ENCODE data around the gene TBC1D17. TPM values are rescaled to one million over a fixed set of nuclear protein-coding genes. Genes with fewer than 3 reads are reported as not detected.

Gene TBC1D17
- total RNA-seq, 1 experiment from 2014 or later = 35.1 TPM

DNA sequence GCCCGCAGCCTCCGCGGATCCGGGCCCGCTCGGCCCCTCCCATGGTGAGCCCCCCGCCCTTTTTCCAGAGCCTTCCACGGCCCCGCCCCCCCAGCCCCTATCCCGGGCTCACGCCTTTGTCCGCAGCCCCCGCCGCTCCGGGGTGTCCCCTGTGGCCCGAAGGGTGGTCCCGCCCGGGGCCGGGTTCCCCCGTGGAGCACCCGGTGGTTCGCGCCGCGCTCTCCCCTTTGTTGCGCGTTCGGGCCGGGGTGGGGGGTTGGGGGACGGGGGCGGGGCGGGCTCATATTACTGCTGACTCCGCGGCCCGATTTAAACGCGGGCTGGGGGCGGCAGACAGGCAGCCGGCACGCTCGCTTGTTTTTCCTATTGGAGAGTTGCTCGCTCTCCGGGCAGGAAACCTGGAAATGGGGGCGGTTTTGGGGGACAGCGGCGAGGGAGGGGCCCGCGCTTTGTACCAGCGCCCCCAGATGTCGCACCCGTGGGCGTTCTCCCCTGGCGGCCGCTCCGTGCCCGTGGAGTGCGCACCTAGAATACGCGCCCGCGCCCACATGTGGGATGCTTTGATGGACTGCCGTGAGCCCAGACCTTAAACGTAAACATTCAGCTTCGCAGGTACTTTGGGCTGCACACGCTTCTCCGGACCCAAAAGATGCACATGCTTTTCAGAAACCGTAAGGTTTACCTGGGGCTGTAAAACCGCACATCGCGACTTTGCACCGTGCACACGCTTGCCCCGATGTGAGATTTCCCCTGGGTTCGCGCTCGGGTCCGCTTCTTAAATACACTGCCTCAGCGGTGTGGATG is 25.8 kb upstream of the TBC1D17 start:
- peaks cover 9% of the 10 kb centered on the region for H3K9me3 ChIP-seq (ENCODE audit: low read depth, low read length, poor library complexity, severe bottlenecking)
- intact Hi-C loops (cut with micrococcal nuclease; ENCODE audit: unreplicated experiment) = loop anchor here (2.0 to 5.0 kb wide), 2 partner anchors 39 to 354 kb away; partner anchors contain the start of genes FUZ and RPS11
- ChIA-PET POLR2A (ENCODE audit: low non-redundant PET) (no interaction called here), CTCF (interaction anchor here (0.6 kb wide), 1 partner anchor 15 kb away, joined by 3 read pairs; no protein-coding TSS in a partner anchor)
- H3K4me3 ChIP-seq (ENCODE audit: low read depth, low read length, poor library complexity, severe bottlenecking) = peak overlapping the region; percentile 74
- no TSS peak for BruUV-seq (replicated peaks)
- H3K27me3 ChIP-seq (replicated peaks; ENCODE audit: insufficient read depth, low read depth, low read length, poor library complexity) = no peaks in the 10 kb centered on the region
- TF ChIP-seq, protein P1, sequence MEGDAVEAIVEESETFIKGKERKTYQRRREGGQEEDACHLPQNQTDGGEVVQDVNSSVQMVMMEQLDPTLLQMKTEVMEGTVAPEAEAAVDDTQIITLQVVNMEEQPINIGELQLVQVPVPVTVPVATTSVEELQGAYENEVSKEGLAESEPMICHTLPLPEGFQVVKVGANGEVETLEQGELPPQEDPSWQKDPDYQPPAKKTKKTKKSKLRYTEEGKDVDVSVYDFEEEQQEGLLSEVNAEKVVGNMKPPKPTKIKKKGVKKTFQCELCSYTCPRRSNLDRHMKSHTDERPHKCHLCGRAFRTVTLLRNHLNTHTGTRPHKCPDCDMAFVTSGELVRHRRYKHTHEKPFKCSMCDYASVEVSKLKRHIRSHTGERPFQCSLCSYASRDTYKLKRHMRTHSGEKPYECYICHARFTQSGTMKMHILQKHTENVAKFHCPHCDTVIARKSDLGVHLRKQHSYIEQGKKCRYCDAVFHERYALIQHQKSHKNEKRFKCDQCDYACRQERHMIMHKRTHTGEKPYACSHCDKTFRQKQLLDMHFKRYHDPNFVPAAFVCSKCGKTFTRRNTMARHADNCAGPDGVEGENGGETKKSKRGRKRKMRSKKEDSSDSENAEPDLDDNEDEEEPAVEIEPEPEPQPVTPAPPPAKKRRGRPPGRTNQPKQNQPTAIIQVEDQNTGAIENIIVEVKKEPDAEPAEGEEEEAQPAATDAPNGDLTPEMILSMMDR (conservative IDR thresholded peaks at IDR 0.05; ENCODE audit: low read depth, low read length) = no peak
- no peak for TF ChIP-seq EZH2 (IDR thresholded peaks at IDR 0.05; ENCODE audit: borderline replicate concordance, low read depth, low read length, poor library complexity, severe bottlenecking)
- H3K4me1 ChIP-seq (ENCODE audit: insufficient read depth, low read length, poor library complexity, severe bottlenecking) = peaks cover 19% of the 10 kb centered on the region
- H3K36me3 ChIP-seq (ENCODE audit: insufficient read depth, low read length, poor library complexity, severe bottlenecking) = peaks cover 25% of the 10 kb centered on the region
- H3K27ac ChIP-seq (ENCODE audit: low read depth, low read length, poor library complexity, severe bottlenecking) = peak overlapping the region; percentile 99
- DNase-seq (ENCODE audit: low spot score) = peak; percentile 70

DNA sequence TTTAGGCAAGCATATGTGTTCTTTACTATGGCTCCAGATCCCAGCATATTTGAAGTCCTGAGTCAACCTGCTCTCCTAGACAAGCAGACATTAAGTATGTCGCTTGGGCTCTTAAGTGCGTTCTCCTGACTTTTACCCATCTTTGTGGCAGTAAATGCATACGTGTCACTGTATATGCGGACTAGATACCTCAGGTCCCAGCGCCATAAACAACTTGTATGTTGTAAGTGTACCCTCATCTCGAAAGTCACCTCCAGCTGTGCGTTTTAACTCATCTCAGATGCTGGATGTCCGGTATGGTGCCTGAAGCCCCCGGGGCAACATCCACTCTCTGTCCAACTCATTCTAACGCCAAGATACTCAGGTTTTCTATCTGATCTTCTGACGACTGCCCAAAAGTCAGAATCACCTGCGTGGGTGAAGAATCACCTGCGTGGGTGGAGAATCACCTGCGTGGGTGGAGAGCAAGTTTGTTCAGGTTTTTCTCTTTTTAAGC is 24.8 kb upstream of the TBC1D17 start:
- peaks cover 19% of the 10 kb centered on the region for H3K4me1 ChIP-seq (ENCODE audit: insufficient read depth, low read length, poor library complexity, severe bottlenecking)
- CTCF ChIA-PET = no interaction called here
- DNase-seq (ENCODE audit: low spot score) = no peak

DNA sequence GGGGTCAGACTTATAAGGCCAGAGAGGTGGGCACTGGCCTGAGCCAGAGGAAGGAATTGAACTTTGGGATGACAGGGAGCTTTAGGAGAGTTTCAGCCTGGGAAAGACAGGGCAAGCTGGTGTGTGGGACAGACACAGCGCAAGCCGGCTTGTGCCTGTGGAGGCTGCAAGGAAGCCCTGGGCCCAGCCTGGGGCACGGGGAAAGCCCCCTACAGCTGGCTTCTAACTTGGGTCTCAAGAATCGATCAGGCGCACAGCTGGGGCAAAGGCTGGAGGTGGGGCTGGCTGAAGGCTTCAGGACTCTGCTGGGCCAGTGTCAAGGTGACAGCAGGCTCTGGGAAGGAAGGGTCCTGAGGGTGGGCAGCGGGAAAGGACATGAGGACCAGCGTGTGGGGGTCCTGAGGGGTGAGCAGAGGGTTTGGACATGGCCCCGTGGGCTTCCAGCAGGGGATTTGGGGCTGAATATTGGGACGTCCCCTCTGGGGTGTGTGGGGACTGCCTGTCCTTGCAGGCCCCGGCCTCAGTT is 23.6 kb upstream of the TBC1D17 start:
- no peak overlapping the region for H3K4me3 ChIP-seq (ENCODE audit: low read depth, low read length, poor library complexity, severe bottlenecking)
- BruUV-seq (replicated peaks) = no TSS peak
- H3K27me3 ChIP-seq (replicated peaks; ENCODE audit: insufficient read depth, low read depth, low read length, poor library complexity) = no peaks in the 10 kb centered on the region
- CTCF ChIA-PET = interaction anchor here (0.9 kb wide), 1 partner anchor 14 kb away, joined by 3 read pairs; the partner anchor contains the start of gene PNKP
- peaks cover 19% of the 10 kb centered on the region for H3K4me1 ChIP-seq (ENCODE audit: insufficient read depth, low read length, poor library complexity, severe bottlenecking)
- intact Hi-C loops (cut with micrococcal nuclease; ENCODE audit: unreplicated experiment) = loop anchor here (5.0 kb wide), 1 partner anchor 357 kb away; the partner anchor contains the start of gene RPS11
- TF ChIP-seq, protein P1 (conservative IDR thresholded peaks at IDR 0.05; ENCODE audit: low read depth, low read length) = no peak
- no peak for TF ChIP-seq EZH2 (IDR thresholded peaks at IDR 0.05; ENCODE audit: borderline replicate concordance, low read depth, low read length, poor library complexity, severe bottlenecking)
- H3K27ac ChIP-seq (ENCODE audit: low read depth, low read length, poor library complexity, severe bottlenecking) = peak overlapping the region; percentile 32
- no peak for DNase-seq (ENCODE audit: low spot score)
- POLR2A ChIA-PET (ENCODE audit: low non-redundant PET) = no interaction called here
- peaks cover 7% of the 10 kb centered on the region for H3K9me3 ChIP-seq (ENCODE audit: low read depth, low read length, poor library complexity, severe bottlenecking)
- peaks cover 48% of the 10 kb centered on the region for H3K36me3 ChIP-seq (ENCODE audit: insufficient read depth, low read length, poor library complexity, severe bottlenecking)

More for the DNA sequence above, 24.8 kb upstream of the TBC1D17 start:
- H3K27ac ChIP-seq (ENCODE audit: low read depth, low read length, poor library complexity, severe bottlenecking) = no peak overlapping the region
- TF ChIP-seq, protein P1 (conservative IDR thresholded peaks at IDR 0.05; ENCODE audit: low read depth, low read length) = no peak
- no peak for TF ChIP-seq EZH2 (IDR thresholded peaks at IDR 0.05; ENCODE audit: borderline replicate concordance, low read depth, low read length, poor library complexity, severe bottlenecking)
- BruUV-seq (replicated peaks) = TSS peak; percentile 75
- POLR2A ChIA-PET (ENCODE audit: low non-redundant PET) = interaction anchor here (0.8 kb wide), 1 partner anchor 703 kb away, joined by 17 read pairs; no protein-coding TSS in a partner anchor
- peaks cover 36% of the 10 kb centered on the region for H3K36me3 ChIP-seq (ENCODE audit: insufficient read depth, low read length, poor library complexity, severe bottlenecking)
- intact Hi-C loops (cut with micrococcal nuclease; ENCODE audit: unreplicated experiment) = loop anchor here (5.0 kb wide), 1 partner anchor 355 kb away; the partner anchor contains the start of gene RPS11
- H3K27me3 ChIP-seq (replicated peaks; ENCODE audit: insufficient read depth, low read depth, low read length, poor library complexity) = no peaks in the 10 kb centered on the region
- peak overlapping the region; percentile 74 for H3K4me3 ChIP-seq (ENCODE audit: low read depth, low read length, poor library complexity, severe bottlenecking)
- H3K9me3 ChIP-seq (ENCODE audit: low read depth, low read length, poor library complexity, severe bottlenecking) = peaks cover 9% of the 10 kb centered on the region
